ENCODE data around the gene DSG1.

Gene DSG1

DNA sequence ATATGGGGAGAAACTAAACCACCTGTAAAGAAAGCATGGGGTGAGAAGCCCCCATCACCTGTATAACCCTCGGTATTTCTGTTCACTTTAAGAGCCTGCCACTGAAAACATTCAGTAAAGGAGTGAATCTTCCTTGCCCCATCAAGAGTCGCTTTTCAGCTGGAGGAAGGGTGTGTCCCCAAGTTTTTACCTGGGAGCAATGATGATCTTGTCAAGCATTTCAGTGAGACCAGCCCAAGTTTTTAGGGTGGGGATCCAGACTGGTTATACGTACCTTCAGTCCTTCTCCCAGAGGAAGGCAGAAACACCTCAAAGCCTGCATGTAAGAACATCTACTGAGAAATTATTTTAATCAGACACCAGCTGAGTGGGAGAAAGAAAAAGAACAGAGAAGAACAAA is at the start of gene DSG1:
Gene DSG1, plus strand, starts transcription at position 301 of the 400 bp plus-strand sequence. CDS start 141 bp downstream, outside the sequence.
- H3K4me3 ChIP-seq (ENCODE audit: low read depth, low read length), result no peak within 1 kb of the TSS
- TF ChIP-seq, protein P1, sequence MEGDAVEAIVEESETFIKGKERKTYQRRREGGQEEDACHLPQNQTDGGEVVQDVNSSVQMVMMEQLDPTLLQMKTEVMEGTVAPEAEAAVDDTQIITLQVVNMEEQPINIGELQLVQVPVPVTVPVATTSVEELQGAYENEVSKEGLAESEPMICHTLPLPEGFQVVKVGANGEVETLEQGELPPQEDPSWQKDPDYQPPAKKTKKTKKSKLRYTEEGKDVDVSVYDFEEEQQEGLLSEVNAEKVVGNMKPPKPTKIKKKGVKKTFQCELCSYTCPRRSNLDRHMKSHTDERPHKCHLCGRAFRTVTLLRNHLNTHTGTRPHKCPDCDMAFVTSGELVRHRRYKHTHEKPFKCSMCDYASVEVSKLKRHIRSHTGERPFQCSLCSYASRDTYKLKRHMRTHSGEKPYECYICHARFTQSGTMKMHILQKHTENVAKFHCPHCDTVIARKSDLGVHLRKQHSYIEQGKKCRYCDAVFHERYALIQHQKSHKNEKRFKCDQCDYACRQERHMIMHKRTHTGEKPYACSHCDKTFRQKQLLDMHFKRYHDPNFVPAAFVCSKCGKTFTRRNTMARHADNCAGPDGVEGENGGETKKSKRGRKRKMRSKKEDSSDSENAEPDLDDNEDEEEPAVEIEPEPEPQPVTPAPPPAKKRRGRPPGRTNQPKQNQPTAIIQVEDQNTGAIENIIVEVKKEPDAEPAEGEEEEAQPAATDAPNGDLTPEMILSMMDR (IDR thresholded peaks at IDR 0.05; ENCODE audit: low read depth, low read length, missing control alignments), result no peak
- DNase-seq (ENCODE audit: low read depth), result no peak

DNA sequence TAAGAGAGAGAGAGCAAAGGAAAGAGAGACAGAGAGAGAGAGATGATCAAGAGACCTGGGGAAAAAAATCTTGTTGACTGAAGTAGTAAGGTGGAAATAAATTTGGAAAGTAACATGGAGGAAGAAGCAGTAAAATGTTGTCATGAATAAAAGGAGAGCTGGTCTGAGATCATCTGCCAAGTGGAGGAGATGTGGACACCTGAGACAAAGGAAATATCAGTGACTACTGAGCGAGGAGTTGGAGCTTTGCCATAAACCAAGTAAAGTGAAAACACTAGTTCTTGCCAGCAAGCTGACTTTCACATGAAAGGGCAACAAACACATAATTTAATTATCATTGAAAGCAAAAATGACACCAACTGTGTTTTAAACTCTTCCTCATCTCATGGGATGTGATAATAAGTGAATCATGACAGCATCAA is 49.0 kb upstream of the DSG1 start:
- TF ChIP-seq, protein P1 (IDR thresholded peaks at IDR 0.05; ENCODE audit: low read depth, low read length, missing control alignments), result no peak
- DNase-seq (ENCODE audit: low read depth), result no peak
- H3K4me3 ChIP-seq (ENCODE audit: low read depth, low read length), result no peak overlapping the region

DNA sequence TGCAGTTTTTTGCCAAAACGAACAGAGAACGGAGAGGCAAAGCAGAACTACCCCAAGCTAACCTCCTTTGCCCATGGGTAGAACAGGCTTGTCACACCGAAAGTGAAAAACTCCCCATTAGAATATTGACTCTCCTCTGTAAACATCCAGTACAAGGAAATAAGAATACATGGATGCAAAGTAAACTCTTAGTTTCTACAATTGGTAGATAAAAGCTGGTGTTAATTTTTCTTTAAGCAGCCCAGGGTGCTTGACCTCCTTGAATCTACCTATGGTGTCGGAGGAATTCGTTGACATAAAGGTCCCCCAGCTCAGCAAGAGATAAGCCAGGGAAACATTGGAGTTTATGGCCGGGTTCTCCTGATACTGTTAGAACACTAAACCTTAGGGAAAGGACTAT is 48.4 kb upstream of the DSG1 start:
- TF ChIP-seq, protein P1 (IDR thresholded peaks at IDR 0.05; ENCODE audit: low read depth, low read length, missing control alignments), result no peak
- DNase-seq (ENCODE audit: low read depth), result no peak
- no peak overlapping the region for H3K4me3 ChIP-seq (ENCODE audit: low read depth, low read length)

DNA sequence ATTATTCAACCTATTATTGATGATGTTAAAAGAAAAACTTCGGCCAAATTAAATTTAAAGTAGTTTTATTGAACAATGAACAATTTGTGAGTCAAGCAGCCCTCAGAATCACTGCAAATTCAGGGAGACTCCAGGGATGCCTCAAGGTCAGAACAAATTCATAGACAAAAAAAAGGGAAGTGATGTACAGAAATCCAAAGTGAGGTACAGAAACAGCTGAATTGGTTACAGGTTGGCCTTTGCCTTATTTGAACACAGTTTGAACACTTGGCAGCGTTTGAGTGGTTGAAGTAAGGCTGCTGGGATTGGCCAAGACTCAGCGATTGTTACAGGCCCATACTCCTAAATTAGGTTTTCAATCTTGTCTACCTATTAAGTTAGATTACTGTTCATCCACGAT is 47.4 kb upstream of the DSG1 start:
- DNase-seq (ENCODE audit: low read depth), result no peak
- TF ChIP-seq, protein P1 (IDR thresholded peaks at IDR 0.05; ENCODE audit: low read depth, low read length, missing control alignments), result no peak
- H3K4me3 ChIP-seq (ENCODE audit: low read depth, low read length), result no peak overlapping the region

DNA sequence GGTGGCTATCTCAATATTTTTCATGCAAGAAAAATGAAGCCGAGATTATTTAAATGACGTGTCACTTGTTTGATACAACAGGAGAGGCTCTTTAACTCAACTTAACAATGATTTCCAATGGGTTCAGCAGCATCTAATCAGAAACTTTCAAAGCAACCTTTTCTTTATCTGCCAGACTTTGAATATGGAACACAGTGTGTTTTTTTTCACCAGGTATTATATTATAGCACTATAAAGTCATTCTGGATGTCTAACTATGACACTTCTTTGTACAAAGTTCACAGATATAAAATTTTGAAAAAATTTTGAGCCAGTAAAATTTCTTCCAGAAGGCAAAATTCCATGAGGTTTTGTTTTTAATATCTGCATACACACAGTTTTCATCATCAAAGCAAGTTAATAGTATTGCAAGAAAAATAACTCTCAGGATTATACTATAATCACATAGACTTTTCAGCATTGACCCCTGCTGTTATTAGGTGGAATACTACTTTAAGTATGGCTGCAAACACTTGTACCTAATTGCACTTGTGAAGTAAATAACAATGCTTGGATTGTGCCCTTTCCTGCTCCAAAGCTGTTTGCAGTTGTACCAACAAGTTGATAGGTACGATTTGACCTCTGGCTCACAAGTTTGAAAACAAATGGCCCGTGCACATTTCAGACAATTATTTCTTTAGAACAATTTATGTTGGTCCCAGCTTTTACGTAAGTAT is 44.0 kb upstream of the DSG1 start:
- DNase-seq (ENCODE audit: low read depth), result no peak
- H3K4me3 ChIP-seq (ENCODE audit: low read depth, low read length), result no peak overlapping the region
- TF ChIP-seq, protein P1 (IDR thresholded peaks at IDR 0.05; ENCODE audit: low read depth, low read length, missing control alignments), result no peak

DNA sequence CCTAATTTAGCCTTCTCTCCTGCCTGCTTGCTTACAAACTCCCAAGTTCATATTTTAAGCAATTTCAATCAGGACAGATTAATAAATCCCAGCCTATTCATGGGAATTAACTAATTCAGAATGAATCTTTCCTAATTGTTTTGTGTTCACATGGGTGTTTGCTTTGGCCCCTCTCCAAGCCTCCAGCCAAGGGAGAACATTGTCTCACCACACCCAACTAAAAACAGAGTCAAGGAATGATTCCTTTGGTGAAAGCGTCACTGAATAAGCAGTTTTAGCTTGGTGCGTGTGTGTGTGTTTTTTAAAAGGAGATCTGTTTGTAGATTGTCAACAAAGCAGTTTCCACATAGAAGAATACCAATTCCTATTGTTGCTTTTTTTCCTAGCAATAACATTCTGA is 43.0 kb upstream of the DSG1 start:
- no peak for DNase-seq (ENCODE audit: low read depth)

More for the DNA sequence above, 43.0 kb upstream of the DSG1 start:
- no peak overlapping the region for H3K4me3 ChIP-seq (ENCODE audit: low read depth, low read length)
- TF ChIP-seq, protein P1 (IDR thresholded peaks at IDR 0.05; ENCODE audit: low read depth, low read length, missing control alignments), result no peak
